Neuronal stem cell (in vitro differentiated cells): ENCODE results near the gene RAD23B.

ENCODE experiments used
- DNase-seq: peaks from one replicate; pipeline ENCODE4 v3.0.0-alpha.2; 2013; ENCODE audit warnings: low spot score
- H2AFZ ChIP-seq: one replicate; pipeline ENCODE4 v1.6.1; 2013; ENCODE audit warnings: mild to moderate bottlenecking, low read length, inconsistent platforms
- H2AK5ac ChIP-seq: 2 replicates; pipeline ENCODE4 v1.6.1; 2013; ENCODE audit warnings: low read depth, mild to moderate bottlenecking, inconsistent platforms, low read length, moderate library complexity, mixed read lengths
- H2BK120ac ChIP-seq: 2 replicates; pipeline ENCODE4 v1.6.1; 2013; ENCODE audit warnings: low read depth, mild to moderate bottlenecking, inconsistent platforms, low read length, moderate library complexity, mixed read lengths
- H2BK12ac ChIP-seq: one replicate; pipeline ENCODE4 v1.6.1; 2013; ENCODE audit warnings: low read length, inconsistent platforms
- H2BK15ac ChIP-seq: 2 replicates; pipeline ENCODE4 v1.6.1; 2013; ENCODE audit warnings: mild to moderate bottlenecking, low read length, inconsistent platforms, mixed read lengths
- H2BK5ac ChIP-seq: one replicate; pipeline ENCODE4 v1.6.1; 2013; ENCODE audit warnings: inconsistent platforms, mild to moderate bottlenecking, low read length, moderate library complexity
- H3K14ac ChIP-seq: one replicate; pipeline ENCODE4 v1.6.1; 2013; ENCODE audit warnings: low read length, inconsistent platforms
- H3K18ac ChIP-seq: 2 replicates; pipeline ENCODE4 v1.6.1; 2013; ENCODE audit warnings: low read length, inconsistent platforms
- H3K23ac ChIP-seq: 2 replicates; pipeline ENCODE4 v1.6.1; 2013; ENCODE audit warnings: low read depth, mild to moderate bottlenecking, mixed read lengths, low read length, inconsistent platforms; ENCODE audit not compliant: poor library complexity
- H3K27ac ChIP-seq: replicated peaks from 3 replicates; pipeline ENCODE4 v1.5.1; 2013; ENCODE audit warnings: low read length, inconsistent platforms
- H3K27me3 ChIP-seq, 3 experiments: 2 replicates each; pipeline ENCODE4 v1.6.1; 2013; ENCODE audit warnings: low read length in 3 of 3, mild to moderate bottlenecking in 2 of 3, inconsistent platforms in 1 of 3, low read depth in 1 of 3, mixed read lengths in 1 of 3, moderate library complexity in 1 of 3; ENCODE audit not compliant: control insufficient read depth in 3 of 3, insufficient read depth in 3 of 3
- H3K36me3 ChIP-seq, 2 donors: replicated peaks in 1 of 2; 2 replicates each; pipeline ENCODE4 v1.6.1; 2013; ENCODE audit warnings: low read length in 2 of 2; ENCODE audit not compliant: control insufficient read depth in 2 of 2, insufficient read depth in 2 of 2
- H3K4ac ChIP-seq: 2 replicates; pipeline ENCODE4 v1.6.1; 2013; ENCODE audit warnings: inconsistent platforms, mild to moderate bottlenecking, low read length, moderate library complexity
- H3K4me1 ChIP-seq, 2 donors: 1 replicate in 1 of 2; 2 replicates in 1 of 2; pipeline ENCODE4 v1.6.1; 2013; ENCODE audit warnings: low read length in 2 of 2, low read depth in 1 of 2; ENCODE audit not compliant: control insufficient read depth in 2 of 2, insufficient read depth in 1 of 2
- H3K4me2 ChIP-seq: one replicate; pipeline ENCODE4 v1.6.1; 2013; ENCODE audit warnings: mild to moderate bottlenecking, low read length, inconsistent platforms; ENCODE audit not compliant: insufficient read depth, poor library complexity, severe bottlenecking
- H3K4me3 ChIP-seq, 2 donors: 2 replicates each; pipeline ENCODE4 v1.5.1; 2013; ENCODE audit warnings: low read length in 2 of 2, mild to moderate bottlenecking in 2 of 2, inconsistent platforms in 1 of 2, moderate library complexity in 1 of 2
- H3K79me1 ChIP-seq: one replicate; pipeline ENCODE4 v1.6.1; 2013; ENCODE audit warnings: low read depth, mild to moderate bottlenecking, inconsistent platforms, low read length, moderate library complexity
- H3K9ac ChIP-seq: one replicate; pipeline ENCODE4 v1.6.1; 2013; ENCODE audit warnings: mild to moderate bottlenecking, low read depth, low read length, inconsistent platforms; ENCODE audit not compliant: poor library complexity
- H3K9me3 ChIP-seq, 2 donors: replicated peaks in 1 of 2; 2 replicates each; pipeline versions ENCODE3 to v1.6.1; 2013; ENCODE audit warnings: low read length in 2 of 2, mild to moderate bottlenecking in 2 of 2, inconsistent platforms in 1 of 2, low read depth in 1 of 2, mixed read lengths in 1 of 2, moderate library complexity in 1 of 2; ENCODE audit not compliant: control insufficient read depth in 2 of 2, insufficient read depth in 1 of 2
- H4K8ac ChIP-seq: one replicate; pipeline ENCODE4 v1.6.1; 2013; ENCODE audit warnings: low read depth, mild to moderate bottlenecking, inconsistent platforms, low read length, moderate library complexity
- H4K91ac ChIP-seq: one replicate; pipeline ENCODE4 v1.6.1; 2013; ENCODE audit warnings: low read length, low read depth, mild to moderate bottlenecking, inconsistent platforms; ENCODE audit not compliant: poor library complexity
- WGBS, 2 donors: extraction: QIAGEN DNeasy Blood & Tissue Kit; methylation state at CpG; one replicate each; pipeline ENCODE4 v1.1.7; 2013; ENCODE audit warnings: missing lambda C conversion rate in 2 of 2, mixed read lengths in 1 of 2; ENCODE audit not compliant: insufficient read length in 2 of 2, insufficient replicate concordance in 1 of 2; ENCODE audit errors: extremely low coverage in 2 of 2; 5-methylcytosine and 5-hydroxymethylcytosine counted together

The RAD23B gene

DNA sequence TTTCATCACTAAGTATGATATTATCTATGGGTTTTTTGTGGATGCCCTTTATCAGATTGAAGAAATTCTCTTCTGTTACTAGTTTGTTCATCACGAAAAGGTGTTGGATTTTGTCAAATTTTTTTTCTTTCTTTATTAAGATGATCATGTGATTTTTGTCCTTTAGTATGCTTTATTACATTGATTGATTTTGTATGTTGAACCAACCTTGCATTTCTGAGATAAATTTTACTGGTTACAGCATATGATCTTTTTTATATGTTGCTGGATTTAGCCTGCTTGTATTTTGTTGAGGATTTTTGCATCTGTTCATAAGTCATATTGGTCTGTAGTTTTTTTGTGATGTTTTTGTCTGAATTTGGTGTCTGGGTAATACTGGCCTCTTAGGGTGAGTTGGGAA lies 42.8 kb downstream of the RAD23B start:
- peaks cover 0 to 38% of the 10 kb centered on the region in 2 donors for H3K9me3 ChIP-seq
- no peak overlapping the region for H3K4ac ChIP-seq
- H3K23ac ChIP-seq: no peak overlapping the region
- WGBS, 2 donors: no CpG with 5 or more reads among the region's 1 CpG
- H3K27ac ChIP-seq: no peak overlapping the region
- no peak overlapping the region for H4K8ac ChIP-seq
- H3K79me1 ChIP-seq: peaks cover 2% of the 10 kb centered on the region
- H4K91ac ChIP-seq: no peak overlapping the region
- H2AK5ac ChIP-seq: no peak overlapping the region
- H2AFZ ChIP-seq: no peak overlapping the region
- no peak overlapping the region for H3K4me3 ChIP-seq
- no peak overlapping the region for H3K4me2 ChIP-seq
- no peak overlapping the region for H2BK120ac ChIP-seq
- peaks cover 15 to 96% of the 10 kb centered on the region in 2 donors for H3K36me3 ChIP-seq
- H2BK15ac ChIP-seq: no peak overlapping the region
- H3K27me3 ChIP-seq: no peaks in the 10 kb centered on the region
- no peak overlapping the region for H2BK5ac ChIP-seq
- no peak overlapping the region for H3K14ac ChIP-seq
- DNase-seq: no peak
- H3K18ac ChIP-seq: no peak overlapping the region
- H3K4me1 ChIP-seq: peaks cover 4 to 7% of the 10 kb centered on the region in 2 donors
- H3K9ac ChIP-seq: no peak overlapping the region
- H2BK12ac ChIP-seq: no peak overlapping the region

DNA sequence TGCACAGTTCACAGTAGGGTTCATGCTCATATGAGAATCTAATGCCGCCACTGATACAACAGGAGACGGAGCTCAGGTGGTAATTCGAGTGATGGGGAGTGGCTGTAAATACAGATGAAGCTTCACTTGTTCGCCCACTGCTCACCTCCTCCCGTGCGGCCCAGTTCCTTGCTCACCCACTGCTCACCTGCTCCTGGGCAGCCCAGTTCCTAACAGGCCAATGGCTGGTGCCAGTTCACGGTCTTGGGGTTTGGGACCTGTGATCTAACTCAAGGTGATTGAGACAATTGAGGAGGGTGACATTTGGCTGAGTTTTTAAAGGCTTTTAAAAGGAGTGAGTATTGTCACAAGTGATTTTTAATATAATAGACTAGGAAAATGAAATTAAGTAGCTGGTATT lies 45.4 kb downstream of the RAD23B start:
- no peak for DNase-seq

DNA sequence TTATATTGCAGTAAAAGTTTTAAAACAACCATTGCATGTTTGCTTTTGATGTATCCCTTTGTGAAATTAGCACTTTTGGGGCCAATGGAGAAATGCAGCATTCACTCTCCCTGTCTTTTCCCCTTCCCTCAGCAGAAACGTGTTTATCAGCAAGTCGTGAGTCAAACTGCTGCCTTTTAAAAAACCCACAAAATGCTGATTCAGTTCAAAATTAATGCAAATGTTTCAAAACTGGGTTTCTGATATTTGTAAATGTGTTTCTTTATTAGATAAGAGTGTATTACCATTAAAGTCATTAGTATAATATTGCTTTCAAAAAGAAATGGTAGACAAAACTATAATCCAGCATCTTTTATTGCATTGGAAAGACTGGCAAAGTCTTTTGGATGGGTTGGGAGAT lies 47.3 kb downstream of the RAD23B start:
- no peak overlapping the region for H3K4me3 ChIP-seq
- no peak overlapping the region for H2AFZ ChIP-seq
- no peak overlapping the region for H2BK15ac ChIP-seq
- H3K14ac ChIP-seq: no peak overlapping the region
- H3K4me2 ChIP-seq: no peak overlapping the region
- no peak overlapping the region for H4K91ac ChIP-seq
- H2BK12ac ChIP-seq: no peak overlapping the region
- H3K36me3 ChIP-seq: peaks cover 26 to 96% of the 10 kb centered on the region in 2 donors
- no peak overlapping the region for H3K18ac ChIP-seq
- no peak overlapping the region for H2BK120ac ChIP-seq
- no peak for DNase-seq
- H2AK5ac ChIP-seq: no peak overlapping the region
- H4K8ac ChIP-seq: no peak overlapping the region
- WGBS, 2 donors: no CpG with 5 or more reads among the region's 2 CpGs
- H2BK5ac ChIP-seq: no peak overlapping the region
- no peak overlapping the region for H3K4ac ChIP-seq
- no peaks in the 10 kb centered on the region for H3K27me3 ChIP-seq
- H3K9me3 ChIP-seq: peaks cover 0 to 22% of the 10 kb centered on the region in 2 donors
- peaks cover 1% of the 10 kb centered on the region for H3K79me1 ChIP-seq
- H3K27ac ChIP-seq: no peak overlapping the region
- no peak overlapping the region for H3K9ac ChIP-seq
- no peaks in the 10 kb centered on the region for H3K4me1 ChIP-seq
- H3K23ac ChIP-seq: no peak overlapping the region

More for the DNA sequence above, 45.4 kb downstream of the RAD23B start:
- Histone ChIP-seq H4K8ac (no peak overlapping the region), H3K23ac (no peak overlapping the region), H3K9ac (no peak overlapping the region), H3K4ac (no peak overlapping the region), H2AFZ (no peak overlapping the region), H2BK5ac (no peak overlapping the region), H3K9me3 (peaks cover 0 to 39% of the 10 kb centered on the region in 2 donors), H3K27ac (no peak overlapping the region), H3K4me1 (no peaks in the 10 kb centered on the region), H4K91ac (no peak overlapping the region), H3K4me3 (no peak overlapping the region), H2AK5ac (no peak overlapping the region), H3K36me3 (peaks cover 26 to 96% of the 10 kb centered on the region in 2 donors), H3K4me2 (no peak overlapping the region), H3K27me3 (no peaks in the 10 kb centered on the region), H2BK15ac (no peak overlapping the region), H3K14ac (no peak overlapping the region), H2BK12ac (no peak overlapping the region), H2BK120ac (no peak overlapping the region), H3K18ac (no peak overlapping the region), H3K79me1 (peaks cover 3% of the 10 kb centered on the region)
- no CpG with 5 or more reads among the region's 7 CpGs for WGBS, 2 donors

DNA sequence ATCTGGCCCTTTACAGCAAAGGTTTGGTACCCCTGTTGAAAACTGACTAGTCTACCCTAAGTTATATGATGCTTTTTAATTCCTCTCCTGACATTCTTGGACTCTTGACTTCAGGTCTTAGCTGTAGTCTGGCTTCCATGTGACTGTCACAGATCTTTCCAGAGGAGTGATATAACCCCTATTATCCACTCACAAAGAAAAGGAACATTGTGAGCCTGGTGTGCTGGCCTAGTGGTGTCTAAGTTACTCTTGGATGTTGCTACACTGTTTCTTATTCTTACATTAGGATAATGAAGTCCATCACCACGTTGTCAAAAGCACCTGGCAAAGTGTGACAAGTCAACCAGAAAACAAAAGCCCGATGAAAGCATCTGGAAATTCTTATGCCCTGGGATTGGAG lies 49.8 kb downstream of the RAD23B start:
- Histone ChIP-seq H2BK5ac (no peak overlapping the region), H4K8ac (no peak overlapping the region), H3K14ac (no peak overlapping the region), H3K27ac (no peak overlapping the region), H3K18ac (no peak overlapping the region), H3K4me3 (no peak overlapping the region), H2BK120ac (no peak overlapping the region), H4K91ac (no peak overlapping the region), H2AFZ (no peak overlapping the region), H3K9me3 (peaks cover 0 to 9% of the 10 kb centered on the region in 2 donors), H2BK15ac (no peak overlapping the region), H3K9ac (no peak overlapping the region), H2AK5ac (no peak overlapping the region), H3K36me3 (peaks cover 26 to 87% of the 10 kb centered on the region in 2 donors), H3K4ac (no peak overlapping the region), H2BK12ac (no peak overlapping the region), H3K79me1 (peaks cover 1% of the 10 kb centered on the region), H3K4me2 (no peak overlapping the region), H3K27me3 (no peaks in the 10 kb centered on the region), H3K4me1 (no peaks in the 10 kb centered on the region), H3K23ac (no peak overlapping the region)
- DNase-seq: no peak
- WGBS, 2 donors: no CpG with 5 or more reads among the region's 2 CpGs
